Panc1 (cell line): ENCODE data around the gene TANGO2.

ENCODE experiments used
- CTCF ChIP-seq: fragments of 450-650 bp; IDR thresholded peaks from 2 replicates; pipeline ENCODE4 v1.5.1; 2017; ENCODE audit warnings: mild to moderate bottlenecking
- POLR2AphosphoS5 ChIP-seq: IDR thresholded peaks from 2 replicates; pipeline ENCODE4 v1.6.1; 2012; ENCODE audit warnings: mild to moderate bottlenecking, low read depth, low read length, moderate library complexity
- REST ChIP-seq, 2 experiments: IDR thresholded peaks; 2 replicates each; pipeline ENCODE4 v1.6.1; 2011 to 2012; ENCODE audit warnings: low read depth in 2 of 2, control low read depth in 1 of 2, low read length in 1 of 2, mild to moderate bottlenecking in 1 of 2, moderate library complexity in 1 of 2; ENCODE audit not compliant: insufficient read depth in 1 of 2
- SIN3A ChIP-seq: IDR thresholded peaks from 2 replicates; pipeline ENCODE4 v1.6.1; 2012; ENCODE audit warnings: low read depth, mild to moderate bottlenecking, low read length, moderate library complexity, borderline replicate concordance; ENCODE audit not compliant: insufficient read depth

- TF ChIP-seq CTCF (no peak), POLR2AphosphoS5 (no peak), REST (IDR thresholded peaks at IDR 0.05; ENCODE audit: insufficient read depth in 1 of 2, low read depth in 2 of 2, low read length in 1 of 2) (no peak), SIN3A (no peak)
These were observed 20.4 kb upstream of the TANGO2 start for GRCh38 chr22:20000246-20001081.
